IgD-negative memory B cell (primary cell): ENCODE results near the gene APOBEC4. TPM values are rescaled to one million over a fixed set of nuclear protein-coding genes. Genes with fewer than 3 reads are reported as not detected.
"Not testable (repeated sequence)": the region's sequence is repeated elsewhere in the genome, so short reads cannot be mapped to it uniquely, and the experiment has no call there.

Experiments
- H3K27ac Mint-ChIP-seq, 3 donors: one replicate each; pipeline ENCODE4 v1.8.0; 2020 to 2022; ENCODE audit warnings: mild to moderate bottlenecking in 3 of 3, mixed read lengths in 3 of 3, moderate library complexity in 1 of 3
- H3K27me3 Mint-ChIP-seq: one replicate; pipeline ENCODE4 v1.8.0; 2021; ENCODE audit warnings: mixed read lengths
- H3K36me3 Mint-ChIP-seq: one replicate; pipeline ENCODE4 v1.8.0; 2020; ENCODE audit warnings: mild to moderate bottlenecking, mixed read lengths
- H3K4me1 Mint-ChIP-seq, 3 donors: one replicate each; pipeline ENCODE4 v1.8.0; 2020 to 2022; ENCODE audit warnings: mixed read lengths in 3 of 3, mild to moderate bottlenecking in 1 of 3
- H3K4me3 Mint-ChIP-seq, 4 donors: one replicate each; pipeline ENCODE4 v1.8.0; 2020 to 2022; ENCODE audit warnings: mild to moderate bottlenecking in 4 of 4, mixed read lengths in 4 of 4, moderate library complexity in 3 of 4
- H3K9me3 Mint-ChIP-seq, 3 donors: one replicate each; pipeline ENCODE4 v1.8.0; 2020 to 2021; ENCODE audit warnings: mixed read lengths in 3 of 3, mild to moderate bottlenecking in 1 of 3
- polyA plus RNA-seq: library from polyadenylated mRNA; unstranded; fragments of 300-500 nt; fragmentation: Illumina TruSeq; gene quantifications from one replicate; pipeline ENCODE4 v1.2.3, GENCODE V29; 2021

APOBEC4 gene
- polyA plus RNA-seq, 1 donor from 2014 or later = not detected

DNA sequence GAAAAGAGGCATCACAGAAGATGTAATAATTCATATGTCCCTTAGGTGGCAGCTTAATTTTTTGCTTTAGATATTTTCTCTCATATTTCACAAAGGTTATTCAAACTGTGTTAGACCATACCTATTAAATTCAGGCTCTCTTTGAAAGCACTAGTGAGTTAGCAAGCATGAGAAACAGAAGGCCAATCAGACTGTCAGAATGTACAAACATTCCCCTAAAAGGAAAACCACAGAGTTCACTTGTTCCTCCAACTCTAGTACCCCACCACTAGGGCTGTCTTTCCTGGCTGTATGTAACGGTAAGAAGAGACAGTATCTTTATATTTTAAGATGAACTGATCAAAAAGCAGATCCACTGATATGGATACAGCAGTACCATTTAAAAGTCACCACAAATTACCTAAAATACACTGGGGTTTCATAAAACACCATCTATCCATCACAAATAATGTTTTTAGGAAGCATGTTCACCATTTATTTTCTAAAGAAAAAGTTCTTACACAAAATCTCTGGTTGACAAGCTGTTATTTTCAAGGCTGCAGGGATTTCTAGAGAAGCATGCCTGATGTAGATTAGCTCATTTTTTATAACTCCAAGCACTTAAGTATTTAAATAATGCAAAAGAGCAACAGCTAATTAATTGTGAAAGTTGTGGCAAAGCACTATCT is 19.3 kb downstream of the APOBEC4 start:
- H3K9me3 Mint-ChIP-seq = no peaks in the 10 kb centered on the region
- peaks cover 2% of the 10 kb centered on the region for H3K36me3 Mint-ChIP-seq
- peak overlapping the region; percentile 98 to 100 (median 99) for H3K4me3 Mint-ChIP-seq
- H3K27me3 Mint-ChIP-seq = no peaks in the 10 kb centered on the region
- peaks cover 37 to 50% (median 39%) of the 10 kb centered on the region in 3 donors for H3K4me1 Mint-ChIP-seq
- peak overlapping the region; percentile 0 to 94 (median 91) for H3K27ac Mint-ChIP-seq

DNA sequence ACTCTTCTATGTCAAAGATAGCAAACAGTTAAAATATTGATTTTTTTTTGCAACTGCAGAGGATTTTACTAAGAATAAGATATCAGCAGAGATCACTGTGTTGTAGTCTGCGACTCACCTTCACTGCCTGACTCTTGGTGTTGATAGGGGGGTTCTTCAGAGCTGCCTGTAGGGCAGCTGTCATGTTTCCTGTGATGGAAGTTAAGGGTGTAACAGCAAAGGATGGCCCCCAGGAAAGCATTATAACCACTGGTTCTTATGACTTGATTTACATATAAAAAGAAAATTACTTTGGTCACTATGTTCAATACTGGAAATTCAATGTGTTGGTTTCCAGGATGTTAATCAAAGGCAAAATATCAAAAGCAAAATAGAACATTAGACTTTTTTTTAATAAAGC is 20.2 kb downstream of the APOBEC4 start:
- peaks cover 2% of the 10 kb centered on the region for H3K36me3 Mint-ChIP-seq
- peaks cover 37 to 56% (median 46%) of the 10 kb centered on the region in 3 donors for H3K4me1 Mint-ChIP-seq
- H3K27ac Mint-ChIP-seq = no peak overlapping the region
- peak overlapping the region in 3 of 4 donors; percentile 75 to 99 (median 98) for H3K4me3 Mint-ChIP-seq
- no peaks in the 10 kb centered on the region for H3K27me3 Mint-ChIP-seq
- H3K9me3 Mint-ChIP-seq = no peaks in the 10 kb centered on the region

DNA sequence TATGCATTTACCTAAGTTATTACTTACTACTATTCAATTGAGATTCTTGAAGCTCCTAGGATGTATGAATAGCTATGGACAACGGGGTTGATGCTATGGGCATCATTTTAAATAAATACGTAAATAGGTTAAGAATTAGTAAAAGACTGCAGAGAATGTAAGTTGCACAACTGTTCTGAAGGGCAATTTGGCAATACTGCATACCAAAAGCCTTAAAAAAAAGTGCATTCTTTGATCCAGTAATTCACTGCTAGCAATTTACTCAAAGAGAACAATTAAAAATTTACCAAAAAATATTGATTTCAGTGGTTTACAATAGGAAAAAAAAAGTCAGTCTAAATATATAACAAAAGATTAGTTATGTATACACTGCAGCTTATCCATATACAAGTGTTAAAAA is 21.0 kb downstream of the APOBEC4 start:
- no peak overlapping the region for H3K27ac Mint-ChIP-seq
- peak overlapping the region in 1 of 4 donors; percentile 58 for H3K4me3 Mint-ChIP-seq
- H3K9me3 Mint-ChIP-seq = no peaks in the 10 kb centered on the region
- no peaks in the 10 kb centered on the region for H3K27me3 Mint-ChIP-seq
- H3K36me3 Mint-ChIP-seq = peaks cover 2% of the 10 kb centered on the region
- peaks cover 37 to 56% (median 46%) of the 10 kb centered on the region in 3 donors for H3K4me1 Mint-ChIP-seq

DNA sequence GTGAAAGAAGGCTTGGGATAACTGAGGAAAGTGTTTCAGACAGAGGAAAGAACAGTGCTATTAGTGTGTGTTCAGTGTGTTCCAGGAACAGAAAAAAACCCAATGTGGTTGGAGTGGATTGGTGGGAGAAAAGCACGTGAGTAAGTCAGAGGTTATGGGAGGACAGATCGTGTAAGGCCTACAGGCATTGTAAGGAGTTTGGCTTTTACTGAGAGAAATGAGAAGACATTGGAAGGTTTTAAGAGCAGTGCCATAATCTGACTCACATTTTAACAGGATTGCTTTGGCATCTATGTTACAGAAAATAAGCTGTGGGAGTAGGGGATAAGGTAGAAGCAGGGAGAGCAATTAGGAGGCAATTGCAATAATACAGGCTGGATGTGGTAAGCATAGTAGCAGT is 22.4 kb downstream of the APOBEC4 start:
- Mint-ChIP-seq H3K4me1 (peaks cover 32 to 47% (median 42%) of the 10 kb centered on the region in 3 donors), H3K27ac (peak overlapping the region; percentile 37 to 40 (median 39)), H3K36me3 (peaks cover 2% of the 10 kb centered on the region), H3K27me3 (no peaks in the 10 kb centered on the region), H3K4me3 (peak overlapping the region in 2 of 4 donors; percentile 15 to 30), H3K9me3 (no peaks in the 10 kb centered on the region)

DNA sequence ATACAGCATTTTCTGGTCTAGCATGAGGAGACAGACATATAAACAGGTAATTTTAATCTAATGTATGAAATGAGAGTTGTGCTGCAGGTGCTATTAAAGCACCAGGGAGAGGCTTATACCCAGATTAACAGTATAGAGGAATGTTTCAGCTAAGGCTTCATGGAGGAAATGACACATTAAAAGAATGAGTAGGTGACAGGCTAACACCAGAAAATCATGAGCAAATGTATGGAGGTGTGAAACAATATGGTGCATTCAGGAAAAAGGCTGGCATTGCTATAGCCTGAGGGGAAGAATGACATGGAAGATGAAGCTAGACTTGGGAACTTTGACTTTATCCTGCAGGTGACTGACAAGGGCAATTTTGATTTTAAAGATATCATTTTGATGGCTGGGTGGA is 24.6 kb downstream of the APOBEC4 start:
- Mint-ChIP-seq H3K4me3 (no peak overlapping the region), H3K9me3 (no peaks in the 10 kb centered on the region), H3K36me3 (peaks cover 4% of the 10 kb centered on the region), H3K27me3 (no peaks in the 10 kb centered on the region), H3K4me1 (peaks cover 23 to 34% (median 28%) of the 10 kb centered on the region in 3 donors), H3K27ac (peak overlapping the region in 1 of 3 donors; percentile 28)

DNA sequence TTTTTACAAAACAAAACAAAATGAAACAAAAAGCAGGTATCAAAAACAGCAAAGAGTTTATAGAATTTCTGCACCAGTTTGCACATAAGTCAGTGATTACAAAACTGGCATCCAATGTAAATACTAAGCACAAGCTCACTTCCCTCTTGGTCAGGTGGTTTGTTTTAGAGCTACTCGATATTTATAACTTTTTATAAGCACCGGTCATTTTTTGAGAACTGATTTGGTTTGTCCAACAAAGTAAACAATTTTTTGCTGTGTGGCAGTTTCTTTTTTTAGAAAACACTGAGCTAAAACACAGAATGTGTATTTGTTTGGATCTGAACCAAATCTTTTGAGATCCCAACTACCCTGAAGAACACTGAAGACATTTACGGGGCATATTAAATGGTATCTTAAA is 26.9 kb downstream of the APOBEC4 start:
- not testable (repeated sequence) for H3K9me3 Mint-ChIP-seq, H3K4me3 Mint-ChIP-seq, H3K36me3 Mint-ChIP-seq, H3K27me3 Mint-ChIP-seq
- Mint-ChIP-seq H3K4me1 (peaks cover 13 to 39% (median 34%) of the 10 kb centered on the region in 3 donors), H3K27ac (peak overlapping the region in 2 of 3 donors; percentile 61 to 65)

DNA sequence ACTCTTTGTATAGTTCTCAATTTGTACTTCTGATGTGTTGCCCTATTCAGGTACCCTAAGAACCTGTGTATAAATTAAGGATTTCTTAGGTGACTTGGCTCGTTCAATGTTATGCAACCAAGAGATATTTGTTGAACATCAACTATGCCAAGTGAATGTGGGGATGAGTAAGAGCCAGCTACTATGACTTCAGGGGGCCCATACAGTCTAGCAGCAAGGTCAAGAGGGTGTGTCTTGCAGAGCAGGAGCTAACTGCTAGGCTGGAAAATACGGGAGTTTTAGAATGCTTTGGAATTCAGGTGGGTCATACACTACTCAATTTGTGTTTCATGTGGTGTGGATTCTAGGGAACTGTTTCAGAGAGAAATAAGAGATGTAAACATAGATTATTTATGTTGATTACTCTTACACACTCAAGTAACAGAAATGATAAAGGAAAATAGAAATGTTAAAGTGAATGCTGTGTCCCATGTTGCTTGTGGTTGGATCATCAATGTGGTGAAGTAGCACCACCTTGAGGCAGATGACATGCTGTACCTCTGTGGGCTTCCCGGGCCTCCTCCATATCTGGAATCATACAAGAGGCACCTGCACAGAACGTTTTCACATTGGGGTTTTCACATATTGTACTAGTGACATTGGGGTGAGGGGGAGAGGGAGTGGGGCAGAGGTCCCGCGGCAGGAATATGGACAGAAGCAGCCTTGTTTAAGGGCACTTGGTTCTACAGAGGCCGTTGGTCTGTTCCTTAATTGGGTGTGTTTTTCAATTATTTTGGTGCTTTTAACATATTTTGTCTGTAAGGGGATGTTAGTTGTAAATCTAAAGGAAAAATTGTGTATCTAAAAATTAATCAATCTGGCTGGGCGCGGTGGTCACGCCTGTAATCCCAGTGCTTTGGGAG is 30.0 kb downstream of the APOBEC4 start:
- Mint-ChIP-seq H3K27me3 (no peaks in the 10 kb centered on the region), H3K4me3 (peak overlapping the region in 1 of 4 donors; percentile 28), H3K9me3 (no peaks in the 10 kb centered on the region), H3K27ac (peak overlapping the region; percentile 0 to 84 (median 5)), H3K36me3 (peaks cover 5% of the 10 kb centered on the region), H3K4me1 (peaks cover 6 to 20% (median 18%) of the 10 kb centered on the region in 3 donors)

DNA sequence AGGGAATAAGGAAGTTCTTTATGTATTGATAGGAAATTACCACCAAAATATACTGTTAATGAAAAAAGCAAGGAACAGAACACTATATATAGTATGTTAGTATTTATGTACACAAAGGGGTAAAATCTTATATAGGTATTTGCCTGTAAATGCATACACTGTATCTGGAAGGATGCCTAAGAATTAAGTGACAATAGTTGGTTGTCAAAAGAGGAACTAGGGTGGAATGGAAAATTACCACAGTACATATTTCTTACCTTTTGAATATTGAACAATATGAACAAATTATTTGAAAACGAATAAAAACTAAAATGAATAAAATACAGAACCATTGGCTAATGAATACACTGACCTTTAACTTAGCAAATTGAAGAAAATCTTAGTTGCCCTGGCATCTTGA is 31.1 kb downstream of the APOBEC4 start:
- peak overlapping the region in 1 of 4 donors; percentile 20 for H3K4me3 Mint-ChIP-seq
- H3K9me3 Mint-ChIP-seq = no peaks in the 10 kb centered on the region
- peak overlapping the region in 1 of 3 donors; percentile 6 for H3K27ac Mint-ChIP-seq
- peaks cover 6 to 20% (median 18%) of the 10 kb centered on the region in 3 donors for H3K4me1 Mint-ChIP-seq
- H3K36me3 Mint-ChIP-seq = peaks cover 5% of the 10 kb centered on the region
- no peaks in the 10 kb centered on the region for H3K27me3 Mint-ChIP-seq

DNA sequence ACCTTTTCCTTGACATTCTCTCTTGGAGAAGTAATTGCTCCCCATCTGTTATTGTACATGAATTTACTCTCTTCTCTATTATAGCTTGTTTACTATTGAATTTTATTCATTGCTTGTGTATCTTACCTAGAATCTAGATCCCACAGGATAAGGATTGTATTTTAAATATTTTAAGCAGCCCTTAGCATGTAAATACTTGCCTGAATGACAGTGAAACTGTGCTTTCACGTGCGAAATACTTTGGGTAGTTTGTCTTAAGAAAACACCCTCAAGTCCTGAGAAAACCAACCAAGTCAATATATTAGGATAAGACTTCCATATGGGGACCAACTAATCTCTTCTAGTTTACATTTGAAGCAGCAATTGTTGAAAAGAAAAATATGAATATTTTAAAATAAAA is 32.8 kb downstream of the APOBEC4 start:
- no peaks in the 10 kb centered on the region for H3K27me3 Mint-ChIP-seq
- no peaks in the 10 kb centered on the region for H3K9me3 Mint-ChIP-seq
- H3K4me1 Mint-ChIP-seq = peaks cover 6 to 18% (median 17%) of the 10 kb centered on the region in 3 donors
- peaks cover 5% of the 10 kb centered on the region for H3K36me3 Mint-ChIP-seq
- no peak overlapping the region for H3K27ac Mint-ChIP-seq
- H3K4me3 Mint-ChIP-seq = no peak overlapping the region

DNA sequence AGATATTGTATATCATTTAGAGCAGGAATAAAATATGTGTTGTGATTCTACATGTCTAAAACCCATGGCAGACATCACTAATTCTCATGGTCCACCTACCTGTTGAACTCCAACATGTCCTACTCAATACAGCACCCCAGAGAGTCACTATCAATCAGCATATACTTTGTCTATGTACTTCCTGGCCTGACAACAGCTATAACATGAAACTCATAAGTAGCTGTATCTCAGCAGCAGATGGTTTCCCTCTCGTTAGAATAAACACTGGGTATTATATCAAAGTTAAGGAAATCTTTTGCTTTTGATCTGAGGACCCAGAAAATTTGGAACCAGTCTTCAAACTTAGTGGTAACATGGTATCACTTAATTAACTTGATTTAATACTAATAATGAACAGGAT is 33.3 kb downstream of the APOBEC4 start:
- Mint-ChIP-seq H3K4me3 (no peak overlapping the region), H3K36me3 (peaks cover 5% of the 10 kb centered on the region), H3K27ac (no peak overlapping the region), H3K27me3 (peaks cover 2% of the 10 kb centered on the region), H3K9me3 (no peaks in the 10 kb centered on the region), H3K4me1 (peaks cover 6 to 18% (median 17%) of the 10 kb centered on the region in 3 donors)

DNA sequence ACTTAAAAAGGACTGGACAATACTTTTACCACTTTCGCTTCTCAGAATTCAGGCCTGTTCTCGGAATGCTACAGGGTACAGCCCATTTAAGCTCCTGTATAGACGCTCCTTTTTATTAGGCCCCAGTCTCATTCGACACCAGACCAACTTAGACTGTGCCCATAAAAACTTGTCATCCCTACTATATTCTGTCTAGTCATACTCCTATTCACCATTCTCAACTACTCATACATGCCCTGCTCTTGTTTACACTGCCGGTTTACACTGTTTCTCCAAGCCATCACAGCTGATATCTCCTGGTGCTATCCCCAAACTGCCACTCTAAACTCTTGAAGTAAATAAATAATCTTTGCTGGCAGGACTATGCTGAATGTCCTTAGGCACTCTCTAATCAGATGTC is 34.9 kb downstream of the APOBEC4 start:
- H3K27ac Mint-ChIP-seq, H3K4me3 Mint-ChIP-seq, H3K27me3 Mint-ChIP-seq, H3K36me3 Mint-ChIP-seq, H3K9me3 Mint-ChIP-seq: not testable (repeated sequence)
- H3K4me1 Mint-ChIP-seq = peaks cover 2 to 15% (median 13%) of the 10 kb centered on the region in 3 donors

DNA sequence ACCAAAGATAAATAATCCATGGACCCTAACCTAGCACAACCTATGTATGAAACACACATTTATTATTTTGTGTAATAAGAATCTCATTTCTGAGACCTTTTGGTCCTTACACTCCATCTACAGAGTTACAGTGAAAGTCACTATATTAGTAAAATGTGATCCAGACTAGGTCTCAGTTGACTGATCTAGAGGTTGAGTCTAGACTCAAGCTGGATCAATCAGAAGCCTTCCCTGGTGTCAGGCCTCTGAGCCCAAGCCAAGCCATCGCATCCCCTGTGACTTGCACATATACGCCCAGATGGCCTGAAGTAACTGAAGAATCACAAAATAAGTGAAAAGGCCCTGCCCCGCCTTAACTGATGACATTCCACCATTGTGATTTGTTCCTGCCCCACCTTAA is 40.1 kb downstream of the APOBEC4 start:
- H3K36me3 Mint-ChIP-seq, H3K4me3 Mint-ChIP-seq, H3K9me3 Mint-ChIP-seq, H3K27me3 Mint-ChIP-seq, H3K27ac Mint-ChIP-seq: not testable (repeated sequence)
- H3K4me1 Mint-ChIP-seq = peaks cover 7 to 14% (median 10%) of the 10 kb centered on the region in 3 donors

DNA sequence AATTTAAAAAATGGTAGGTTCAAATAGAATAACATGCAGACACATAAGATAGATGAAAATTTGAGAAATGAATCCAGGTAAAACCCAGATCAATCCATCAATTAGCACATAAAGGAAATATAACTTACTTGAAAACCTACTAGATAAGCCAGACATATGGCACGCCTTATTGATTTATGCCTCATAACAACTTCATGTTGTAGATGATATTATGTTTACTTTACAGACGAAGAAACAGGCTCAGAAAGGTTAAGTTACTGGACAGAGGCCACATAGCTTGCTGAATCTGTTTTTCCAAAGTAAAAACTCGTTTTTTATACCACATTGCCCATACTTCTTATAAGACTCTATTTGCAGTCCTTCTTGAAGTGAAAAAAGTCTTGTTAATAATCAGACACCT is 40.7 kb downstream of the APOBEC4 start:
- no peaks in the 10 kb centered on the region for H3K9me3 Mint-ChIP-seq

DNA sequence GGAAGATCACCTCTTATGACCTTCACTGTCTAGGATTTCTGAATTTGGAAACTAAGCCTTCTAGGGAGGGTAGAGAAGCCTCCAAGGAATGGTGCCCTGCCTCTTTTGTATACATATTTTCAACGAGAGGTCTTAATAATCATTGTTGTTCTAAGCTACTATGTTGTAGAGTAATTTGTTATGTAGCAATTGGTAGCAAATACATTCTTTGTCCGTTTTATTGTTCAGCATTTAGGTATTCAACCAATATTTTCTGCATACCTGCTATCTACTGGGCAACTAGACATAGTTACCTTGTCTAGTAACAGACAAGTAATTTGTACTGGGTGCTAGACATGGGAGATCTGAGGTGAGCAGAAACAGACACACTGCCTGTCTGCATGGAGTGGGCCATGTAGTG is 42.1 kb downstream of the APOBEC4 start:
- no peak overlapping the region for H3K4me3 Mint-ChIP-seq
- H3K27ac Mint-ChIP-seq = no peak overlapping the region
- no peaks in the 10 kb centered on the region for H3K9me3 Mint-ChIP-seq
- H3K27me3 Mint-ChIP-seq = peaks cover 3% of the 10 kb centered on the region
- peaks cover 2% of the 10 kb centered on the region for H3K36me3 Mint-ChIP-seq
- peaks cover 13 to 23% (median 14%) of the 10 kb centered on the region in 3 donors for H3K4me1 Mint-ChIP-seq

More for the DNA sequence above, 40.7 kb downstream of the APOBEC4 start:
- Mint-ChIP-seq H3K36me3 (peaks cover 2% of the 10 kb centered on the region), H3K4me3 (no peak overlapping the region), H3K27me3 (peaks cover 3% of the 10 kb centered on the region), H3K4me1 (peaks cover 10 to 19% (median 11%) of the 10 kb centered on the region in 3 donors), H3K27ac (no peak overlapping the region)

DNA sequence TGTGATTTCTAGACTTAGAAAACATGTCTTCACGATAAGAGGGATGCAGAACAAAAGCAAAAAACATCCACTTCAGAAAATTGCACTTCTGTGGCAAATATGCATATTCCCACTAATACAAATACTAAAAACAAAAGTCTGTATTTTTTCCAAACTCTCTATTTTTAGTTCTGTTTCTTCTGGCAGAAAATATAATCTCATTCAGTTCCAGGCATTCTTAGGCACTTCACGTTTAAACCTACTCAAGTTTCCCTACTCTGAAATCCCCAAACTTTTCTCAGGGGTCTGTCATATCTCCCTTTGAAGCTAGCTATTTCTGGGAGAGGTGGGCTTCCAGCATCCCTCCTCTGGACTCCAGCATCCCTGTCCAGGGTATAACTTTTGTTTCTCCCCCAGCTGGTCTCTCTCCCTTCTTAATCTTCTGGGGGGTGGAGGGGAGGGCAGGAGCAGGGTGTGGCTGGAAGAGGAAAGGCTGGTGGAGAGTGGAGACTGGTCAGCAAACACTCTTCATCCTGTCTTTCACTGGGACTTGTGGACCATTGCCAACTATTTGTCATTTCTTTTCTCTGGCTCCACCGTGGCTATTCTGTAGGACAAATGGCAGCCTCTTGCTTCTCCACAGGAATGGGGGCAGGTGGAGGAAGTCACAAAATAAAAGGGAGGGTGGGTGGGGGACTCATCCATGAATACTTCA is 43.2 kb downstream of the APOBEC4 start:
- Mint-ChIP-seq H3K4me1 (peaks cover 19 to 29% (median 20%) of the 10 kb centered on the region in 3 donors), H3K4me3 (no peak overlapping the region), H3K9me3 (no peaks in the 10 kb centered on the region), H3K27me3 (peaks cover 2% of the 10 kb centered on the region), H3K36me3 (peaks cover 2% of the 10 kb centered on the region), H3K27ac (no peak overlapping the region)
